NK-92 (cell line): ENCODE data around the gene PPTC7.
"Not testable (repeated sequence)": the region's sequence is repeated elsewhere in the genome, so short reads cannot be mapped to it uniquely, and the experiment has no call there.

Source experiments
- DNase-seq: peaks from one replicate; lab custom pipeline; 2025; ENCODE audit not compliant: unreplicated experiment; lab: John Stamatoyannopoulos, UW

Gene PPTC7

GRCh38 chr12:110537605-110538409 is 45.3 kb downstream of the PPTC7 start:
- DNase-seq: no peak

- no peak for DNase-seq
Observed at GRCh38 chr12:110536834-110537604, 46.1 kb downstream of the PPTC7 start.

- no peak for DNase-seq
Observed at GRCh38 chr12:110534811-110535210, 48.3 kb downstream of the PPTC7 start.

GRCh38 chr12:110533607-110534006 is 49.5 kb downstream of the PPTC7 start:
- no peak for DNase-seq

GRCh38 chr12:110532644-110533043 is 50.5 kb downstream of the PPTC7 start:
- DNase-seq: no peak

GRCh38 chr12:110531741-110532333 is 51.3 kb downstream of the PPTC7 start:
- DNase-seq: no peak

GRCh38 chr12:110530511-110530910 is 52.6 kb downstream of the PPTC7 start:
- no peak for DNase-seq

GRCh38 chr12:110528277-110528839 is 54.8 kb downstream of the PPTC7 start:
- no peak for DNase-seq

GRCh38 chr12:110520876-110521712 is 62.0 kb downstream of the PPTC7 start:
- DNase-seq: not testable (repeated sequence)

- not testable (repeated sequence) for DNase-seq
Observed at GRCh38 chr12:110518014-110518413, 65.1 kb downstream of the PPTC7 start.

GRCh38 chr12:110516995-110517394 is 66.1 kb downstream of the PPTC7 start:
- no peak for DNase-seq

GRCh38 chr12:110514363-110514762 is 68.8 kb downstream of the PPTC7 start:
- no peak for DNase-seq

GRCh38 chr12:110513842-110514241 is 69.3 kb downstream of the PPTC7 start:
- no peak for DNase-seq

GRCh38 chr12:110508071-110508586 is 75.0 kb downstream of the PPTC7 start:
- no peak for DNase-seq

- no peak for DNase-seq
Observed at GRCh38 chr12:110505332-110505731, 77.8 kb downstream of the PPTC7 start.

GRCh38 chr12:110503432-110503831 is 79.7 kb downstream of the PPTC7 start:
- DNase-seq: no peak

GRCh38 chr12:110501752-110502738 is 81.1 kb downstream of the PPTC7 start, which contains the start of the genes RAD9B and VPS29:
TSS of gene RAD9B (plus strand) at chr12:110502331. CDS start at chr12:110502338, 7 bp downstream.
TSS of gene VPS29 (minus strand) at chr12:110502111. CDS start at chr12:110502051, 60 bp downstream.
- peak; percentile 96 for DNase-seq

- no peak for DNase-seq
Observed at GRCh38 chr12:110501399-110501751, 81.7 kb downstream of the PPTC7 start.
